Ascending aorta (tissue), 2 donors: ENCODE results near the gene SLC24A3. TPM values are rescaled to one million over a fixed set of nuclear protein-coding genes. Genes with fewer than 3 reads are reported as not detected.

ENCODE experiments used
- DNase-seq, 2 donors: peaks; one replicate each; pipeline ENCODE4 v3.0.0-alpha.2; 2019; ENCODE audit warnings: low spot score in 2 of 2
- H3K27ac ChIP-seq, 2 donors: fragments of 200-600 bp; sonication (generic); one replicate each; pipeline ENCODE4 v1.5.1; 2016 to 2017; ENCODE audit warnings: mild to moderate bottlenecking in 1 of 2
- H3K27me3 ChIP-seq: fragments of 200-600 bp; sonication (generic); one replicate; pipeline ENCODE4 v1.5.1; 2017
- H3K36me3 ChIP-seq, 2 donors: fragments of 200-600 bp; sonication (generic); one replicate each; pipeline ENCODE4 v1.5.1; 2016
- H3K4me1 ChIP-seq, 2 donors: fragments of 200-600 bp; sonication (generic); one replicate each; pipeline ENCODE4 v1.5.1; 2016 to 2017; ENCODE audit warnings: mild to moderate bottlenecking in 1 of 2
- H3K4me3 ChIP-seq, 2 donors: fragments of 200-600 bp; sonication (generic); one replicate each; pipeline ENCODE4 v1.5.1; 2016 to 2017; ENCODE audit warnings: mild to moderate bottlenecking in 1 of 2
- H3K9me3 ChIP-seq, 2 donors: fragments of 200-600 bp; sonication (generic); one replicate each; pipeline ENCODE4 v1.5.1; 2016
- CTCF ChIP-seq, 3 experiments: fragments of 200-600 bp in 2 of 3; fragments of 450-650 bp in 1 of 3; sonication (generic) in 2 of 3; IDR thresholded peaks; one replicate each; pipeline ENCODE4 v1.5.1; 2016 to 2019; ENCODE audit warnings: antibody characterized with exemption in 3 of 3, mild to moderate bottlenecking in 1 of 3, moderate library complexity in 1 of 3
- intact Hi-C: fragments of 100-400 bp; cut with DNase I; formaldehyde crosslinking; loops from one replicate; pipeline ENCODE4 v1.15.1; 2023
- total RNA-seq: library from RNA; depleted of rRNA; stranded (reverse); fragments of >200 nt; gene quantifications from one replicate; pipeline ENCODE4 v1.1.0, GENCODE V29; 2016

Gene SLC24A3
- total RNA-seq, 1 donor from 2014 or later = 12.9 TPM

GRCh38 chr20:19274001-19274400, 61.6 kb downstream of the SLC24A3 start:
- Histone ChIP-seq H3K4me1 (peaks cover 0 to 16% of the 10 kb centered on the region in 2 donors), H3K4me3 (no peak overlapping the region), H3K27ac (no peak overlapping the region), H3K9me3 (no peaks in the 10 kb centered on the region), H3K36me3 (no peaks in the 10 kb centered on the region), H3K27me3 (no peaks in the 10 kb centered on the region)
- no peak for TF ChIP-seq CTCF (IDR thresholded peaks at IDR 0.05)
- peak in 1 of 2 donors; percentile 47 for DNase-seq
- intact Hi-C loops = no loop called here

- peak in 1 of 2 donors; percentile 56 for DNase-seq
- Histone ChIP-seq H3K9me3 (no peaks in the 10 kb centered on the region), H3K4me1 (peaks cover 0 to 16% of the 10 kb centered on the region in 2 donors), H3K36me3 (no peaks in the 10 kb centered on the region), H3K27me3 (no peaks in the 10 kb centered on the region), H3K27ac (no peak overlapping the region), H3K4me3 (no peak overlapping the region)
- no peak for TF ChIP-seq CTCF (IDR thresholded peaks at IDR 0.05)
- intact Hi-C loops = no loop called here
Observed at GRCh38 chr20:19274412-19275015, 62.1 kb downstream of the SLC24A3 start.

GRCh38 chr20:19275038-19275629, 62.7 kb downstream of the SLC24A3 start:
- DNase-seq = no peak
- H3K4me1 ChIP-seq = peaks cover 0 to 16% of the 10 kb centered on the region in 2 donors
- no peak overlapping the region for H3K27ac ChIP-seq
- TF ChIP-seq CTCF (IDR thresholded peaks at IDR 0.05) = no peak
- no peaks in the 10 kb centered on the region for H3K36me3 ChIP-seq
- H3K9me3 ChIP-seq = no peaks in the 10 kb centered on the region
- intact Hi-C loops = no loop called here
- H3K27me3 ChIP-seq = no peaks in the 10 kb centered on the region
- H3K4me3 ChIP-seq = peak overlapping the region in 1 of 2 donors; percentile 19

- TF ChIP-seq CTCF (IDR thresholded peaks at IDR 0.05) = no peak
- DNase-seq = peak in 1 of 2 donors; percentile 73
- H3K27me3 ChIP-seq = no peaks in the 10 kb centered on the region
- H3K27ac ChIP-seq = peak overlapping the region in 1 of 2 donors; percentile 36
- intact Hi-C loops = no loop called here
- no peaks in the 10 kb centered on the region for H3K36me3 ChIP-seq
- H3K9me3 ChIP-seq = no peaks in the 10 kb centered on the region
- H3K4me3 ChIP-seq = peak overlapping the region in 1 of 2 donors; percentile 19
- peaks cover 0 to 16% of the 10 kb centered on the region in 2 donors for H3K4me1 ChIP-seq
Observed at GRCh38 chr20:19275630-19276071, 63.2 kb downstream of the SLC24A3 start.

- no peak overlapping the region for H3K4me3 ChIP-seq
- no peak overlapping the region for H3K27ac ChIP-seq
- H3K36me3 ChIP-seq = no peaks in the 10 kb centered on the region
- no peaks in the 10 kb centered on the region for H3K27me3 ChIP-seq
- DNase-seq = peak in 1 of 2 donors; percentile 4
- H3K9me3 ChIP-seq = no peaks in the 10 kb centered on the region
- no peak for TF ChIP-seq CTCF (IDR thresholded peaks at IDR 0.05)
- H3K4me1 ChIP-seq = peaks cover 0 to 16% of the 10 kb centered on the region in 2 donors
- intact Hi-C loops = no loop called here
Observed at GRCh38 chr20:19277381-19277780, 64.9 kb downstream of the SLC24A3 start.
